GM23338 (cell line): Measurements from ENCODE around the gene PITPNC1. TPM values are rescaled to one million over a fixed set of nuclear protein-coding genes. Genes with fewer than 3 reads are reported as not detected.

Source experiments
- ATAC-seq: fragments of 200-7000 bp; cut with Tn5 transposase; 3 replicates; pipeline ENCODE4 v1.9.1; 2020
- DNase-seq: peaks from one replicate; pipeline ENCODE4 v3.0.0-alpha.2; 2015; ENCODE audit warnings: low spot score
- H2AFZ ChIP-seq: fragments of 200-600 bp; sonication (generic); 2 replicates; pipeline ENCODE4 v1.8.0; 2016; ENCODE audit warnings: antibody characterized with exemption, mild to moderate bottlenecking, moderate library complexity
- H3F3A ChIP-seq: fragments of 200-600 bp; sonication (generic); replicated peaks from 2 replicates; pipeline ENCODE4 v1.8.0; 2017; ENCODE audit warnings: antibody characterized with exemption, mixed run types, low read depth
- H3K27ac ChIP-seq: fragments of 200-600 bp; sonication (generic); 2 replicates; pipeline ENCODE4 v1.6.1; 2016; ENCODE audit warnings: low read depth
- H3K27me3 ChIP-seq: fragments of 200-600 bp; sonication (generic); 2 replicates; pipeline ENCODE4 v1.8.0; 2016; ENCODE audit warnings: mild to moderate bottlenecking, mixed run types, moderate library complexity; ENCODE audit not compliant: insufficient read depth
- H3K36me3 ChIP-seq: fragments of 200-600 bp; sonication (generic); 2 replicates; pipeline ENCODE4 v1.8.0; 2016; ENCODE audit warnings: mild to moderate bottlenecking; ENCODE audit not compliant: insufficient read depth
- H3K4me1 ChIP-seq: fragments of 200-600 bp; sonication (generic); 2 replicates; pipeline ENCODE4 v1.8.0; 2016; ENCODE audit warnings: mild to moderate bottlenecking, moderate library complexity; ENCODE audit not compliant: insufficient read depth
- H3K4me2 ChIP-seq: fragments of 200-600 bp; sonication (generic); 2 replicates; pipeline ENCODE4 v1.7.1; 2017; ENCODE audit warnings: mixed run types
- H3K4me3 ChIP-seq: fragments of 200-600 bp; sonication (generic); 2 replicates; pipeline ENCODE4 v1.6.1; 2016; ENCODE audit warnings: mixed run types
- H3K79me2 ChIP-seq: fragments of 200-600 bp; sonication (generic); replicated peaks from 2 replicates; pipeline ENCODE4 v1.8.0; 2017; ENCODE audit warnings: mild to moderate bottlenecking; ENCODE audit not compliant: insufficient read depth
- H3K9me2 ChIP-seq: fragments of 200-600 bp; sonication (generic); 2 replicates; pipeline ENCODE4 v1.8.0; 2017; ENCODE audit not compliant: insufficient read depth
- H4K20me1 ChIP-seq: fragments of 200-600 bp; sonication (generic); replicated peaks from 2 replicates; pipeline ENCODE4 v1.8.0; 2017; ENCODE audit warnings: mild to moderate bottlenecking; ENCODE audit not compliant: insufficient read depth
- H3K27ac Mint-ChIP-seq: 2 replicates; pipeline ENCODE4 v1.8.0; 2020; ENCODE audit warnings: inconsistent platforms, mild to moderate bottlenecking, moderate library complexity, mixed read lengths
- H3K27me3 Mint-ChIP-seq: 3 replicates; pipeline ENCODE4 v1.8.0; 2022; ENCODE audit warnings: low read depth, mild to moderate bottlenecking, moderate library complexity, mixed read lengths, inconsistent platforms; ENCODE audit not compliant: insufficient read depth, poor library complexity
- H3K36me3 Mint-ChIP-seq: 3 replicates; pipeline ENCODE4 v1.8.0; 2021; ENCODE audit warnings: low read depth, mild to moderate bottlenecking, inconsistent platforms, moderate library complexity, mixed read lengths
- H3K4me1 Mint-ChIP-seq: 3 replicates; pipeline ENCODE4 v1.8.0; 2020; ENCODE audit warnings: mild to moderate bottlenecking, inconsistent platforms, mixed read lengths
- H3K4me3 Mint-ChIP-seq: 3 replicates; pipeline ENCODE4 v1.8.0; 2021; ENCODE audit warnings: moderate library complexity, mild to moderate bottlenecking, inconsistent platforms, mixed read lengths
- H3K9me3 Mint-ChIP-seq: 3 replicates; pipeline ENCODE4 v1.8.0; 2020; ENCODE audit warnings: moderate library complexity, mild to moderate bottlenecking, inconsistent platforms, mixed read lengths
- CREB1 ChIP-seq: fragments of 250-450 bp; sonication (Bioruptor Pico); IDR thresholded peaks from 2 replicates; pipeline ENCODE4 v1.5.0; 2020; ENCODE audit warnings: low read depth, mild to moderate bottlenecking, moderate library complexity
- CTCF ChIP-seq, 2 experiments: fragments of 200-600 bp in 1 of 2; sonication (generic) in 1 of 2; conservative IDR thresholded peaks; 2 replicates each; pipeline versions ENCODE4 v1.5.1 to v1.6.1; 2016 to 2017; ENCODE audit warnings: antibody characterized with exemption in 2 of 2, low read depth in 2 of 2, mild to moderate bottlenecking in 2 of 2, moderate library complexity in 1 of 2
- ETS1 ChIP-seq: IDR thresholded peaks from 2 replicates; pipeline ENCODE4 v1.6.1; 2016; ENCODE audit warnings: antibody characterized with exemption
- EZH2 ChIP-seq: fragments of 200-600 bp; sonication (generic); IDR thresholded peaks from one replicate; pipeline ENCODE4 v1.8.0; 2017; ENCODE audit warnings: antibody characterized with exemption, mild to moderate bottlenecking, low read depth; ENCODE audit not compliant: unreplicated experiment
- EZH2phosphoT487 ChIP-seq: fragments of 200-600 bp; sonication (generic); IDR thresholded peaks from one replicate; pipeline ENCODE4 v1.8.1; 2018; ENCODE audit warnings: antibody characterized with exemption; ENCODE audit not compliant: unreplicated experiment
- JUNB ChIP-seq: IDR thresholded peaks from one replicate; pipeline ENCODE4 v1.6.1; 2016; ENCODE audit warnings: antibody characterized with exemption; ENCODE audit not compliant: unreplicated experiment
- NANOG ChIP-seq: IDR thresholded peaks from 2 replicates; pipeline ENCODE4 v1.6.1; 2016; ENCODE audit warnings: antibody characterized with exemption, borderline replicate concordance
- POLR2AphosphoS5 ChIP-seq: IDR thresholded peaks from 2 replicates; pipeline ENCODE4 v1.6.1; 2016; ENCODE audit warnings: antibody characterized with exemption, low read depth
- REST ChIP-seq: IDR thresholded peaks from one replicate; pipeline ENCODE4 v1.6.1; 2018; ENCODE audit warnings: antibody characterized with exemption; ENCODE audit not compliant: unreplicated experiment
- STAT1 ChIP-seq: IDR thresholded peaks from one replicate; pipeline ENCODE4 v1.6.1; 2016; ENCODE audit warnings: antibody characterized with exemption; ENCODE audit not compliant: unreplicated experiment
- ZNF114 ChIP-seq: fragments of 250-450 bp; sonication (Bioruptor Pico); IDR thresholded peaks from 2 replicates; pipeline ENCODE4 v1.5.0; 2020; ENCODE audit warnings: mild to moderate bottlenecking, moderate library complexity
- ZNF331 ChIP-seq: fragments of 250-450 bp; sonication (Bioruptor Pico); IDR thresholded peaks from 2 replicates; pipeline ENCODE4 v1.5.0; 2020; ENCODE audit warnings: low read depth, mild to moderate bottlenecking, moderate library complexity
- polyA plus RNA-seq: library from polyadenylated mRNA; unstranded; fragments of >200 nt; fragmentation: Nextera tagmentation; extraction: Ambion mirVana; gene quantifications from 2 replicates; pipeline ENCODE4 v1.2.1, GENCODE V29; 2016
- total RNA-seq: library from RNA; depleted of rRNA; stranded (reverse); fragments of >200 nt; shearing (Covaris generic); gene quantifications from 2 replicates; pipeline ENCODE4 v1.2.3, GENCODE V29; 2014

The PITPNC1 gene
- total and polyA plus RNA-seq, 2 experiments from 2014 or later: 23.0 to 32.6 TPM

- Histone ChIP-seq H2AFZ (no peak overlapping the region), H3K4me3 (no peak overlapping the region), H3K36me3 (no peaks in the 10 kb centered on the region), H3K79me2 (no peaks in the 10 kb centered on the region), H3K27me3 (no peaks in the 10 kb centered on the region), H3K27ac (no peak overlapping the region), H3F3A (no peaks in the 10 kb centered on the region), H3K4me1 (peaks cover 13% of the 10 kb centered on the region), H3K4me2 (no peak overlapping the region), H3K9me2 (no peaks in the 10 kb centered on the region), H4K20me1 (peaks cover 4% of the 10 kb centered on the region; the same call in 1 of the 2 replicates)
- no peak for TF ChIP-seq STAT1
- Mint-ChIP-seq H3K36me3 (peaks cover 9% of the 10 kb centered on the region; the same call in 2 of the 3 replicates), H3K27ac (no peak overlapping the region), H3K27me3 (peaks cover 5% of the 10 kb centered on the region), H3K9me3 (no peaks in the 10 kb centered on the region), H3K4me1 (peaks cover 20% of the 10 kb centered on the region), H3K4me3 (no peak overlapping the region)
- ATAC-seq (no peak), DNase-seq (no peak)
These were observed 261.8 kb downstream of the PITPNC1 start for GRCh38 chr17:67638871-67639270.

- Histone ChIP-seq H3K4me3 (no peak overlapping the region), H3K27me3 (no peaks in the 10 kb centered on the region), H3K27ac (peak overlapping the region; percentile 42; the same call in 1 of the 2 replicates), H3K9me2 (no peaks in the 10 kb centered on the region), H3K36me3 (no peaks in the 10 kb centered on the region), H3K4me2 (no peak overlapping the region), H4K20me1 (peaks cover 4% of the 10 kb centered on the region; the same call in 1 of the 2 replicates), H3K4me1 (peaks cover 13% of the 10 kb centered on the region), H2AFZ (no peak overlapping the region), H3F3A (no peaks in the 10 kb centered on the region), H3K79me2 (no peaks in the 10 kb centered on the region)
- Mint-ChIP-seq H3K9me3 (no peaks in the 10 kb centered on the region), H3K27me3 (peaks cover 5% of the 10 kb centered on the region), H3K4me1 (peaks cover 20% of the 10 kb centered on the region), H3K36me3 (peaks cover 3% of the 10 kb centered on the region; the same call in 2 of the 3 replicates), H3K4me3 (no peak overlapping the region), H3K27ac (no peak overlapping the region)
- no peak for ATAC-seq
- no peak for DNase-seq
- TF ChIP-seq CTCF (conservative IDR thresholded peaks at IDR 0.05; ENCODE audit: low read depth in 2 of 2) (no peak), REST (no peak), STAT1 (no peak), NANOG (no peak), EZH2 (no peak), POLR2AphosphoS5 (no peak), ZNF331 (CRISPR knock-in tag) (no peak), EZH2phosphoT487 (no peak), ETS1 (no peak), CREB1 (CRISPR knock-in tag) (no peak), ZNF114 (CRISPR knock-in tag) (no peak), JUNB (no peak)
These were observed 262.5 kb downstream of the PITPNC1 start for GRCh38 chr17:67639555-67639954.
